Measurements from ENCODE around the gene EEFSEC. TPM values are rescaled to one million over a fixed set of nuclear protein-coding genes. Genes with fewer than 3 reads are reported as not detected.

The EEFSEC gene
- polyA plus RNA-seq, 1 experiment, result 6.8 TPM

- ChIA-PET POLR2A (no interaction called here), CTCF (no interaction called here)
- TF ChIP-seq CTCF (IDR thresholded peaks at IDR 0.05; ENCODE audit: low read depth, low read length), result no peak
- Histone ChIP-seq H3K9me3 (ENCODE audit: control insufficient read depth, insufficient read depth, low read length) (no peaks in the 10 kb centered on the region), H3K27me3 (ENCODE audit: control insufficient read depth, insufficient read depth, low read length) (no peaks in the 10 kb centered on the region), H3K4me3 (ENCODE audit: low read depth, low read length) (no peak overlapping the region), H3K27ac (ENCODE audit: low read depth, low read length) (no peak overlapping the region)
- no peak for DNase-seq (ENCODE audit: low read depth, low spot score)
Measured at GRCh38 chr3:128364808-128365360, 211.6 kb downstream of the EEFSEC start.

DNA sequence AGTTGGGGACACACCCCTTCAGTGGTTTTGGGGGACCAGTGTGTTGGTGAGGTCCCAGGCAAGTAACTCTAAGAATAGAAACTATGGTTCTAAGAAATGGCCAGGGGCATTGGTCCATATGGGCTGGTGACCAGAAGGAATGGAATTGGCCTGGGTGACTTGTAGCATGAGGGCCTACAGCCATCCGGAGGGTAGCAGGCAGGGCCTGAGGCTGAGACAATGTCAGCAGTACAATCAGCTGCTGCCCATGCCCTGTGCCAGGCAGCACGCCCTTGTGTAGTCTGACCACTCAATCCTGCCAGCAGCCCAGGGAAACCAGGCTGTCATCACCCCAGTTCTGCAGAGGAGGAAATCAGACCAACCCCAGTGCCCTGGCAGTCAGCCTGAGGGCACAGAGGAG, 212.9 kb downstream of the EEFSEC start:
- POLR2A ChIA-PET, result interaction anchor here (0.6 kb wide), 1 partner anchor 285 kb away, joined by 3 read pairs; the partner anchor contains the start of gene RPN1
- Histone ChIP-seq H3K27me3 (ENCODE audit: control insufficient read depth, insufficient read depth, low read length) (no peaks in the 10 kb centered on the region), H3K4me3 (ENCODE audit: low read depth, low read length) (no peak overlapping the region), H3K27ac (ENCODE audit: low read depth, low read length) (no peak overlapping the region), H3K9me3 (ENCODE audit: control insufficient read depth, insufficient read depth, low read length) (no peaks in the 10 kb centered on the region)
- DNase-seq (ENCODE audit: low read depth, low spot score), result no peak
- CTCF ChIA-PET, result interaction anchor here (0.6 kb wide), 1 partner anchor 60 kb away, joined by 3 read pairs; no protein-coding TSS in a partner anchor
- no peak for TF ChIP-seq CTCF (IDR thresholded peaks at IDR 0.05; ENCODE audit: low read depth, low read length)

DNA sequence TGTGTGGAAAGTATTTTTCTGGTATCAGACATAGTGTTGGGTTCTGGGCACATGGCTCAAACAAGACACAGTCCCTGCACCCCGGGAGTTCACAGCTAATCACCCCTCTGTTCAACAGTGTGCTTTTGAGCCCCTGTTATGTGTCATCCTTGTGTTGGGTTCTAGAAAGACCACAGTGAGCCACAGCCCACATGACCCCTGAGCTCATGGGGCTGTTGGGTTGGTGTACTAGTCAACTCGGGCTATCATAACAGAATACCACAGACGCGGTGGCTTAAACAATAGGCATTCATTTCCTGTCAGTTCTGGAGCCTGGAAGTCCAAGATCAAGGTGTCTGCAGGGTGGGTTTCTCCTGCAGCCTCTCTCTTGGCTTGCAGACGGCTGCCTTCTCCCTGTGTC, 213.4 kb downstream of the EEFSEC start:
- H3K4me3 ChIP-seq (ENCODE audit: low read depth, low read length), result no peak overlapping the region
- TF ChIP-seq CTCF (IDR thresholded peaks at IDR 0.05; ENCODE audit: low read depth, low read length), result no peak
- ChIA-PET POLR2A (interaction anchor here (0.6 kb wide), 1 partner anchor 284 kb away, joined by 3 read pairs; the partner anchor contains the start of gene RPN1), CTCF (interaction anchor here (0.5 to 0.6 kb wide), 2 partner anchors 11 to 59 kb away, joined by 3 read pairs; no protein-coding TSS in a partner anchor)
- no peak for DNase-seq (ENCODE audit: low read depth, low spot score)
- H3K27ac ChIP-seq (ENCODE audit: low read depth, low read length), result no peak overlapping the region
- no peaks in the 10 kb centered on the region for H3K27me3 ChIP-seq (ENCODE audit: control insufficient read depth, insufficient read depth, low read length)
- H3K9me3 ChIP-seq (ENCODE audit: control insufficient read depth, insufficient read depth, low read length), result no peaks in the 10 kb centered on the region

GRCh38 chr3:128367221-128367620, 213.9 kb downstream of the EEFSEC start:
- POLR2A ChIA-PET, result no interaction called here
- no peak for TF ChIP-seq CTCF (IDR thresholded peaks at IDR 0.05; ENCODE audit: low read depth, low read length)
- no peaks in the 10 kb centered on the region for H3K9me3 ChIP-seq (ENCODE audit: control insufficient read depth, insufficient read depth, low read length)
- CTCF ChIA-PET, result interaction anchor here (0.5 kb wide), 1 partner anchor 12 kb away, joined by 3 read pairs; no protein-coding TSS in a partner anchor
- no peak for DNase-seq (ENCODE audit: low read depth, low spot score)
- no peak overlapping the region for H3K4me3 ChIP-seq (ENCODE audit: low read depth, low read length)
- H3K27me3 ChIP-seq (ENCODE audit: control insufficient read depth, insufficient read depth, low read length), result no peaks in the 10 kb centered on the region
- H3K27ac ChIP-seq (ENCODE audit: low read depth, low read length), result no peak overlapping the region

DNA sequence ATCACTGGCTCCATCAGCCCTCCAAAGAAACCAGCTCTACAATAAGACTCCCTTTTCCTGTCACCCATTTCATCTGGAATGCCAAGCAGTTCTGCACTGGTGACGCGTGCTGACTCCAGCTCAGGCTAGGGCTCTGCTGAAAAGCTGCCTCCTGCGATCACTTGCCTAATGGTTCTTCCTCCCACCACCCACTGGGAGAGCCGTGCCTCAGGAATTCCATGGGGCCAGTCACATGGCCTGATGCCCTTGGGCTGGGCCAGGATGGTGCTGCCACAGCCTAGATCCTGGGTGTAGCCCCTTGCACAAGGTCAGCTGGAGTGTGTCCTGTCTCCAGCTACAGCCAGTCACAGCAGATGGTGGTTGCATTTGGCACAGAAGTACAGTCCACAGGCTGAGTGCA, 214.5 kb downstream of the EEFSEC start:
- TF ChIP-seq CTCF (IDR thresholded peaks at IDR 0.05; ENCODE audit: low read depth, low read length), result no peak
- H3K4me3 ChIP-seq (ENCODE audit: low read depth, low read length), result no peak overlapping the region
- H3K27me3 ChIP-seq (ENCODE audit: control insufficient read depth, insufficient read depth, low read length), result no peaks in the 10 kb centered on the region
- ChIA-PET CTCF (interaction anchor here (0.7 kb wide), 1 partner anchor 203 kb away, joined by 4 read pairs; no protein-coding TSS in a partner anchor), POLR2A (no interaction called here)
- H3K27ac ChIP-seq (ENCODE audit: low read depth, low read length), result no peak overlapping the region
- no peak for DNase-seq (ENCODE audit: low read depth, low spot score)
- no peaks in the 10 kb centered on the region for H3K9me3 ChIP-seq (ENCODE audit: control insufficient read depth, insufficient read depth, low read length)

Measured in AG04450 (cell line).